NCI-H510A (cell line): ENCODE results near the gene GDF15.
"Not testable (repeated sequence)": the region's sequence is repeated elsewhere in the genome, so short reads cannot be mapped to it uniquely, and the experiment has no call there.

Source experiments
- DNase-seq: peaks from one replicate; lab custom pipeline; 2025; lab: John Stamatoyannopoulos, UW

The GDF15 gene, protein sequence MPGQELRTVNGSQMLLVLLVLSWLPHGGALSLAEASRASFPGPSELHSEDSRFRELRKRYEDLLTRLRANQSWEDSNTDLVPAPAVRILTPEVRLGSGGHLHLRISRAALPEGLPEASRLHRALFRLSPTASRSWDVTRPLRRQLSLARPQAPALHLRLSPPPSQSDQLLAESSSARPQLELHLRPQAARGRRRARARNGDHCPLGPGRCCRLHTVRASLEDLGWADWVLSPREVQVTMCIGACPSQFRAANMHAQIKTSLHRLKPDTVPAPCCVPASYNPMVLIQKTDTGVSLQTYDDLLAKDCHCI

DNA sequence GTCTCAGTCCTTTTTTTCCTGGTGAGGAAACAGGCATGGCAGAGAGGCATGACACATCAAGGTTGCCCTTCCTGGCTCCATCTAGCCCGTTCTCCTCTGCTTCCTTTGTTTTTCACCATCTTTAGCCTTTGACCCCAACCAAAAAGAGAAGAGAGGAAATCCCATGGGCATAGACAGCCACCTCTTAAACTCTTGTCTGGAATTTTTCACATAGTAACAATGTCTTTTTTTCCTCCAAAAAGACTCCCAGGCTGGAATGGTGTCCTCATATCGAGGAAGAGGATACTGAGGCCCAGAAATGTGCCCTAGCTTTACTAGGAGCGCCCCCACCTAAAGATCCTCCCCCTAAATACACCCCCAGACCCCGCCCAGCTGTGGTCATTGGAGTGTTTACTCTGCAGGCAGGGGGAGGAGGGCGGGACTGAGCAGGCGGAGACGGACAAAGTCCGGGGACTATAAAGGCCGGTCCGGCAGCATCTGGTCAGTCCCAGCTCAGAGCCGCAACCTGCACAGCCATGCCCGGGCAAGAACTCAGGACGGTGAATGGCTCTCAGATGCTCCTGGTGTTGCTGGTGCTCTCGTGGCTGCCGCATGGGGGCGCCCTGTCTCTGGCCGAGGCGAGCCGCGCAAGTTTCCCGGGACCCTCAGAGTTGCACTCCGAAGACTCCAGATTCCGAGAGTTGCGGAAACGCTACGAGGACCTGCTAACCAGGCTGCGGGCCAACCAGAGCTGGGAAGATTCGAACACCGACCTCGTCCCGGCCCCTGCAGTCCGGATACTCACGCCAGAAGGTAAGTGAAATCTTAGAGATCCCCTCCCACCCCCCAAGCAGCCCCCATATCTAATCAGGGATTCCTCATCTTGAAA lies at the start of gene GDF15:
GDF15 (plus strand) TSS at position 484 of the 868 bp plus-strand sequence; CDS start at position 516, 32 bp downstream.
- no peak for DNase-seq

DNA sequence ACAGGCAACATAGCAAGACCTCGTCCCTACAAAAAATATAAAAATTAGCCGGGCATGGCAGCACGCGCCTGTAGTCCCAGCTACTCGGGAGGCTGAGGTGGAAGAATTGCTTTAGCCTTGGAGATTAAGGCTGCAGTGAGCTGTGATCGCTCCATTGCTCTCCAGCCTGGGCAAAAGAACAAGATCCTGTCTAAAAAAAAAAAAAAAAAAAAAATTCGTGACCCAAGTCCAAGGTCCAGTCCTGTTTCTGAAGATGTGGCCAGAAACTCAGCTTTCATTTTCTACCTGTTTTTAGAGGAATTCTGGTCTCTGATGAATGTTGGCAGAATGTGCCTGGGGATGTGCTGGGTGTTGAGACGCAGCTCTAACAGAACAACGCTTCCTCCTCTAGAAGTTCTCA lies 47.4 kb upstream of the GDF15 start:
- no peak for DNase-seq

DNA sequence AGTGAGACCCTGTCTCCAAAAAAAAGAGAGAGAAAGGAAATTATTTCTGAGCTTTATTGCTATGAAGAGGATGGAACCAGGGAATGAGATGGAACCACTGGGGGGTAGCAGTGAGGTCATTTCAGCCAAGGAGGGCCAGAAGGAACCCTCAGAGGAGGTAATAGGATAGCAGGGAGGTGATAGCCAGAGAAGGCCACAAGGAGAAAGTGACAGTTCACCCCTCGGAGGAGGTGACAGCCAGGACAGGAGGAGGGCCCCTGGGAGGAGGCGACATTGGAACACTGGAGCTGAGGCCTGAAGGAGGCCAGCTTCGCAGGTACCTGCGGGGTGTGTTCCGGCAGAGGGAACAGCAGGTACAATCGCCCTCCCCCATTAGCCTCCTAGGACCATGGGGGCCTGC lies 46.2 kb upstream of the GDF15 start:
- DNase-seq: no peak

DNA sequence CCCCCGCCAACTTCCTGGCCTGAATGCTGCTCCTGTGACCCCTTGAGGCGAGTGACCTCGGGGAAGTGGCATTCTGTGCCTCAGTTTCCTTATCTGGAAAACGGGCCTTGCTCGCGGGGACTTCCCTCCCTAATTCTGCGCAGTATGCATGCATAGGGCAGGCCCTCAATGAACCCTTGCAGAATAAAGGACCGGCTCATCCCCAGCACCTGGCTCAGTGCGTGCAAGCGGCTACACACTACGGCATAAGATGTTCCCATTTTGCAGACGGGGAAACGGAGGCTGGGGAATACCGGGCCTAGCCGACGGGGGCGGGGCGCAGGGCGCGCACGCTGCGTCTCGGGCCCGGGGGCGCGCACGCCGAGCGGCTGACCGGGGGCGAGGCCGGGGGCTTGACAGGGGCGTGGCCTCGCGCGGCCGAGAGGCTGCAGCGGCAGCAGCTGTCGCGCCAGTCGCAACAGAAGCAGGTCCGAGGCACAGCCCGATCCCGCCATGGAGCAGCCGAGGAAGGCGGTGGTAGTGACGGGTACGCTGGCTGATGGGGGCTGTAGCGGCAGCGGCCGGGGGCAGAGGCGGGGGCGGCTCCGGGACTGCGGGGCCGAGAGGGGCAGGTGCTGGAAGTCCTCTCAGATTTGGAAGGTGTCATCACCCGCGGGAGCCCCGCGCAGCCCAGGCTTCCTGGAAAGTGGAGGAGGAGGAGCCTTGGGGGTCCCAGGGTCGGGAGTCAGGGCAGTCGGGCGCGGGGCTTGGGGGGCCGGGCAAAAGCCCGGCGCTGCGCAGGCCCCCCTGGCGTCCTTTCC lies 45.6 kb upstream of the GDF15 start, which contains the start of gene PGPEP1:
PGPEP1 (plus strand) TSS at position 409 of the 800 bp plus-strand sequence; CDS start at position 493, 84 bp downstream.
- DNase-seq: peak; percentile 66

DNA sequence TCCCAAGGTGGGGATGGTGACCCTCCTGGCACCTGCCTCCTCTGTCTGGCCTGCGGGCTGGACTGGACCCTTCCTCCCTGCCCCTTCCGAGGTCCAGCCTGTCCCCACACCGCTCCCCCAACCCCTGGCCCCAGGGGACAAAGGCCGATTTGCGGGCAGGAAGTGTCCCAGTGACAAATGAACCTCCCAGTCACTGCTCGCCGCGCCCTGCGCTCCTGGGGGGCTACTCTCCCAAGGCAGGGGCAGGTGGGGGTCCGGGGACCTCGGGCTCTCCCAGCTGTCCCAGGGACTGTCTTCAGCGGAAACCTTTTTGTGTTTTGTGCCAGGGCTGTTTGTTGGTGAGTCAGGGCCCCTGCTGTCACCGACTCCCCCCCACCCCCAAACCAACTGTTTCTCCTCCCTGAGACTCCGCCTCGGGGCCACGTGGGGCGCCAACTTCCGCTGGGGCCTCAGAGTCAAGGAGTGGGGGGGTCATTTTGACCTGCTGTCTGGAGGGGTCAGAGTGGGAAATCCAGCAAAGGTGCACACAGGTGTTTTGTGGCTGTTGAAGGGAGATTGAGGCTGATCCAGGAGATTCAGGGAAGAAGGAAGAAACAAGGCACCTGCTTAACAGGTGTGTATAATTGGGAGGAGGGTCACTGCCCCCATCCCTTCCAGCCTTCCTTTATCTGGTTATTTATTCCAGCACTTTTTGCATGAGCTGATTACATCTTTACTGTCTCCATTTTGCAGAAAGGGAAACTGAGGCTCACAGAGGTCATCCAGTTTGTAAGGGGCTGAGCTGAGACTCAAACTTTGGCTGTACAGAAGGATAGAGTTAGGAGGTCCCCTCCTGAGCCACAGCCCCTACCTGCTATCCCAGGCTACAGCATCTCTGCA lies 44.7 kb upstream of the GDF15 start:
- no peak for DNase-seq

DNA sequence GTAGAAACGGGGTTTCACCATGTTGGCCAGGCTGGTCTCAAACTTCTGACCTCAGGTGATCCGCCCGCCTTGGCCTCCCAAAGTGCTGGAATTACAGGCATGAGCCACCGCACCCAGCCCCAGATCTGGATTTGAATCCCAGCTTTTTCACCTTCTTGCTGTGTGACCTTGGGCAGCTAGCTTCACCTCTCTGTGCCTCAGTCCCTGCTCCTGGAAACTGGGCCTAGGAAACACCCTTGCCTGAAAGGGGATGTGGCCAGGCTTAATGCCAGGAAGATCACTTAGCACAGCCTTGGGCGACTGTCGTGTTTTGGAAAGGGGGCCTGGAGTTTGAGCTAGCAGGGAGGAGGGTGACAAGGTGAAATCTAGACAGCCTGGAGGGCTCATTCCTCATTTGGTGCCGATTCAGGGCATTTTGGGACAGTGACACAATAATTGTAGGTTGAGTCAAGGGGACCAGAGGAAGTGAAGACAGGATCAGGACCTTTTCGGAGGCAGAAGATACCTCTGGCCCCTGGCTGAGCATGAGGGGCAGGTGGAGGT lies 43.8 kb upstream of the GDF15 start:
- no peak for DNase-seq

DNA sequence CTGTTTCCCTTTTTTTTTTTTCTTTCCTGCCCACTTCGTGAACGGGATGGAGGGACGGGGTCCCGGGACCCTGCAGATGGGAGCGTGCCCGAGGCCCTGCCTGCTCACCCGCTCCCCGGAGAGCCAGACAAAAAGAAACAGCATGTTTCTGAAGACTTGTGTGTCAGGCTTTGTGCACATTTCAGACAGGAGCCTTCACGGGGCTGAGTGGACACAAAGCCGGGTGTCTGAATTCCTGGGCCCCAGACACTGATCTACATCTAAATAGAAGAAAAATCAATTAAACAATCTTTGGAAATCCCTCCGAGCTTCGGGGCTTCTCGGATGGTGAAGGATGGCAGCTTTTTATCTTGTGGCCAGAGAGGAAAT lies 41.4 kb upstream of the GDF15 start:
- DNase-seq: no peak

DNA sequence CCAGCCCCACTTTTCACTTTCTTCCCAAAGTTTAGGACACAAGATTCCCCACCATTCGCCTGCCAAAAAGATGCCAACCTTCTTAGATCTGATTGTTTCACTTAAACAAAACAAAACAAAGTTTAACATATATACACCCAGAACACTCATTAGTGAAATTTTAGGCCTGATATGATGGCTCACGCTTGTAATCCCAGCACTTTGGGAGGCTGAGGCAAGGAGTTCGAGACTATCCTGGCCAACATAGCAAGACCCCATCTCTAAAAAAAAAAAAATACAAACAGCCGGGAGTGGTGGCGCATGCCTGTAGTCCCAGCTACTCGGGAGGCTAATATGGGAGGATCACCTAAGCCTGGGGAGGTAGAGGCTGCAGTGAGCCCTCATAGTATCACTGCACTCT lies 40.7 kb upstream of the GDF15 start:
- no peak for DNase-seq

DNA sequence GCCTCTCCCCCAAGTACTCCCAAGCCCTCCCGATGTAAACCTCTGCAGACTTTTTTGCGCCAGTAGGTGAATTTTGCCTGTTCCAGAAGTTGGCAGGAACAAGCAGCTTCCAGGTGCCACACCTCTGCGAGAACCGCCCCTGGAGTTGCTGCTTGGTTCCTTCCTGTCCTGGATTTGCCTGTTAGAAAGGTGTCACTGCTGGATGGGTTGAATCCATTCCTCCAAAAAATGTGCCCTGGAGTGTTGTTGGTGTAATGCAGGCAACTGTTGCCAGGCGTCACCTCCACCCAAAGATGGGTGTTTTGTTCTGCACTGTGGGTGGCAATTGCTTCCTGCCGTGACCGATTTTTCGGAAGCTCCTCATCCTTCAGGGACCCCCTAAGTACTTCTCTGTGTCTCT lies 39.9 kb upstream of the GDF15 start:
- DNase-seq: no peak

DNA sequence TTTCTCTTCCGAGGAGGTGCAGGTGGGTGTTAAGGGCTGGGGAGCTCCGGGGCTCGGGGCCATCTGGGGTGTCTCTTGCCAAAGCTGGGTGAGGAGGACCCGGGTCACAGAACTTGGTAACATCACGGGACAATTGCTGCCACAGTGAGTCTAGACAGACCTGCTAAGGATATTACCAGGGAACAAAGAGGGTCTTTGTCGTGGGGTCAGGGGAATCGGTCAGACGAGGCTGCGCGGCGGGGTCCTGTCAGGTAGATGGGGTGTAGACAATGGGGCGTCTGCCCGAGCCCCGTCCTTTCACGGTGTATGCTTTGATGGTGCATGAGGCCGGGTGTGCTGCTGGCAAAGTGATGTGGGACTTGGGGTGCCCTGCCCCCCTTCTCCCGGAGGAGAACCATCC lies 37.8 kb upstream of the GDF15 start:
- no peak for DNase-seq

DNA sequence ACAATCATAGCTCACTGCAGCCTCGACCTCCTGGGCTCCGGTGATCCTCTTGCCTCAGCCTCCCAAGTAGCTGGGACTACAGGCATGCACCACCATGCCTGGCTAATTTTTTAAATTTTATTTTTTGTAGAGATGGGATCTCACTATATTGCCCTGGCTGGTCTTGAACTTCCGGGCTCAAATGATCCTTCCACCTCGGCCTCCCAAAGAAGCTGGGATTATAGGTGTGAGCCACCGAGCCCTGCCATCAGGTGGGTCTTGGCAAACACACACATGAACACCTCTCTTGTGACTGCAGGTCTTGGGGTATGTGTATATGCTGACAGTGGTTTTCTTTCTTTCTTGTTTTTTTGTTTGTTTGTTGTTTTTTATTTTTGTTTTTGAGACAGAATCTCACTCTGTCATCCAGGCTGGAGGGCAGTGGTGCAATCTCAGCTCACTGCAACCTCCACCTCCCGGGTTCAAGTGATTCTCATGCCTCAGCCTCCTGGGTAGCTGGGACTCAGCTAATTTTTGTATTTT lies 37.1 kb upstream of the GDF15 start:
- not testable (repeated sequence) for DNase-seq

DNA sequence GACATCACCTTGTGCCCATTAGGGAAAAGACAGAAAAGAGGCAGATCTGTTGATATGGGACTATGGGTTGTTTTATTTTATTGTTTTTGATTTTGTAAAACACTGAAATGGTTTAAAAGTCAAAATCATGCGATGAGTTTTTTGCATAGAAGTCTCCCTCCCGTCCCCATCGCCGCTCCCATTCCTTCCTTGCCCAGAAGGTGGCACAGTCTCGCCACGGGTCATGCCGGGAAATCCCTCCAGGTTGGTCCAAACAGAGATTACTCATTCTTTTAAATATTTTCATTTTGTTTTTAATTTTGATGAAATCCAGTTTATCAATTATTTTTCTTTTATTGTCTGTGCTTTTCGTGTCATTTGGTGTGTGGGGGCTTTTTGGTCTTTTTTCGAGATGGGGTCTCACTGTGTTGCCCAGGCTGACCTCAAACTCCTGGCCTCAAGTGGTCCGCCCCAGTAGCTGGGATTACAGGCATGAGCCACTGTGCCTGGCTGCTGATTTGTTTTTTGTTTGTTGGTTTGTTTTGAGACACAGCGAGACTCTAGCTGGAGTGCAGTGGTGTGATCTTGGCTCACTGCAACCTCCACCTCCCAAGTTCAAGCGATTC lies 36.3 kb upstream of the GDF15 start:
- no peak for DNase-seq

DNA sequence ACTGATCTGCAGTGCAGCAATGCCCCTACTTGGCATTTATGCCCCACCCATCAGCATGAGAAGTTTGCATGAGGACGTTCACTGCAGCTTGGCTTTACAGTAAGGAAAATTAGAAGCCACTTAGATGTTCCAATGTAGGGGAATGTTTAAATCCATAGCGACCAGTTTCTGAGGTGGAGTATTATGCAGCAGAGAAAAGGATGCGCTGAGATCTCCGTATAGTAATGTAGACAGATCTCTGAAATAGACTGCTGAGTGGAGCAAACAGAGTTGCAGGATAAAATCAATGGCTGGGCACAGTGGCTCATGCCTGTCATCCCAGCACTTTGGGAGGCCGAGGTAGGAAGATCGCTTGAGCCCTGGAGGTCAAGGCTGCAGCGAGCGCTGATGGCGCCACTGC lies 35.5 kb upstream of the GDF15 start:
- DNase-seq: no peak

DNA sequence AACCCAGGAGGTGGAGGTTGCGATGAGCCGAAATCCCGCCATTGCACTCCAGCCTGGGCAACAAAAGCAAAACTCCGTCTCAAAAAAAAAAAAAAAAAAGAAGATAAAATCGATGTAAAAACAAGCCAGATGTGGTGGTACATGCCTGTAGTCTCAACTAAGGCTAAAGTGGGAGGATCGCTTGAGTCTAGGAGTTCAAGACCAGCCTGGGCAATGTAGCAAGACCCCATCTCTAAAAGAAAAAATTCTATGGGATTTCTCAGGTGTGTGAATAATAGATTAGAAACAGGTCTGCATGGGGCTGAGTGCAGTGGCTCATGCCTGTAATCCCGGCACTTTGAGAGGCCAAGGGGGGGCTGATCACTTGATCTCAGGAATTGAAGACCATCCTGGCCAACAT lies 34.4 kb upstream of the GDF15 start:
- DNase-seq: no peak

DNA sequence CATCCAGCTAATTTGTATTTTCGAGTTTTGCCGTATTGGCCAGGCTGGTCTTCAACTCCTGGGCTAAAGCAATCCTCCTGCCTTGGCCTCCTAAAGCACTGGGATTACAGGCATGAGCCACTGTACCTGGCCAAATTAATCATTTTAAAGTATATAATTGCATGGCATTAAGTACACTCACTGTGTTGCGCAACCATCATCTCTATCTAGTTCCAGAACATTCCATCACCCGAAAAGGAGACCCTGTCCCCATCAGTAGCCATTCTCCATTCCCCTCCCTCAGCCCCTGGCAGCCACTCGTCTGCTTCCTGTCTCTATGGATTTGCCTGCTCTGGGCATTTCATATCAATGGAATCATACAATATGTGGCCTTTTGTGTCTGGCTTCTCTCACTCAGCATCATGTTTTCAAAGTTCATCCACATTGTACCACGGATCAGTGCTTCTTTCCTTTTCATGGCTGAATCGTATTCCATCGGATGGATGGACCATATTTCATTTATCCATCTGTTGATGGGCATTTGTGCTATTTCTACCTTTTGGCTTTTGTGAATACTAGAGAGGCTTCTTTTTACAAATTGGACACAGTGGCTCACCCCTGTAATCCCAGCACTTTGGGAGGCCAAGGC lies 32.5 kb upstream of the GDF15 start:
- no peak for DNase-seq

DNA sequence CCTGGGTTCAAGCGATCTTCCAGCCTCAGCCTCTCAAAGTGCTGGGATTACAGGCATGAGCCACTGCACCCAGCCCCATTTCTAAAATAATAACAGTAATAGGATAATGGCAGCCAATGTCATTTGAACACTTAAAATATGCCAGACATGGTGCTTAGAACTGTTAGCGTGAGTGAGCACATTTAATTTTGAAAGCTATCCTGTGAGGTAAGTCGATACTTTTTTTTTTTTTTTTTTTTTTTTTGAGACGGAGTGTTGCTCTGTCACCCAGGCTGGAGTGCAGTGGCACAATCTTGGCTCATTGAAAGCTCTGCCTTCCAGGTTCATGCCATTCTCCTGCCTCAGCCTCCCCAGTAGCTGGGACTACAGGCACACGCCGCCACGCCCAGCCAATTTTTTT lies 31.2 kb upstream of the GDF15 start:
- not testable (repeated sequence) for DNase-seq

DNA sequence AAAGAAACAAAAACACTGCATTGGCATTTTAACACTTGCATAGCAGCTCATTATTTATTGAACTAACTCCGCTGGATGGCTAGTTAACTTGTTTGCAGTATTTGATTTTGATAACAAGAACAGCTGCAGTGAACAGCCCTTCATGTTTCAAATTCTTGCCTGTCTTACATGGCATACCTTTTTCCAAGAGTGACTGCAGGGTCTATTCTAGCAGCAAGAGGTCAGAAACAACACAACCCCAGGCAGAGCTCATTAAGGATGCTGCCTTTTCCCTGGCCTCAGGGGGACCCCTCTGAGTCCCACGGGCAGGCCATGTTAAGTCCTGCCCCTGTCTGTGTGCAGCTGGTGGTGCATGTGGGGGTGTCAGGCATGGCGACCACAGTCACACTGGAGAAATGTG lies 28.9 kb upstream of the GDF15 start:
- DNase-seq: no peak

DNA sequence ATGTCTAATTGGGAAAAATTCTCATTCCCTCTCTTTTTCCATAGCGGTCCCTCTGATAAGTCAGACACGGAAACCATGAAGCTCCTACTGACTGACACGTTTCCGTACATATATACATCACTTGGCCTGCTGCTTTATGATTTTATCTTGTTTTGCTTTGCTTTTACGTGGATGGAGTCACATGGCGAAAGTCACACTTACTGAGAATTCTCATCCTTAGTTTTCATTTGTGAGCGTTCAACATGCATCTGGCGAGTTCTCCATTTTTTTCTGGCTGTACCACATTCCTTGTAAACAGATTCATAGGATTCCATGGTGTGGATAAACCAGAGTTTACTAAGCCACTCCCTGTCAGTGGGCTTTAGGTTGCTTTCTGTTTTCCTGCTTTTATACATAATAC lies 24.3 kb upstream of the GDF15 start:
- no peak for DNase-seq

DNA sequence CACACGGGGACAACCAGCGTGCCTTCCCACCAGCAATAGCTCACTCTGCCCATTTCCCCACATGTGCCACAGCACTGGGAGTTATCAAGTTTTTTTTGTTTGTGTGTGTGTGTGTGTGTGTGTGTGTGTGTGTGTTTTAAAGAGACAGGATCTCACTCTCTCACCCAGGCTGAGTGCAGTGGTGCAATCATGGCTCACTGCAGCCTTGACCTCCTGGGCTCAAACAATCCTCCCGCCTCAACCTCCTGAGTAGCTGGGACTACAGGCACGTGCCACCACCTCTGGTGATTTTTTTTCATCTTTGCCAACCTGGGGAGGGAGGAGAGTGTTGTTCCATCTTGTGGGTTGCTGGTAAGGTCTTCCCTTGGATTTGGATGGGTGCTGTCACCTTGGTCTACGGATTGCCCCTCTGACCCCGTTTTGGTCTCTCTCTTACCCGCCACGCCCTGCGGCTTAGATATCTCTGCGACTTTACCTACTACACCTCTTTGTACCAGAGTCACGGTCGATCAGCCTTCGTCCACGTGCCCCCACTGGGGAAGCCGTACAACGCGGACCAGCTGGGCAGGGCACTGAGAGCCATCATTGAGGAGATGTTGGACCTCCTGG lies 22.9 kb upstream of the GDF15 start:
- no peak for DNase-seq

DNA sequence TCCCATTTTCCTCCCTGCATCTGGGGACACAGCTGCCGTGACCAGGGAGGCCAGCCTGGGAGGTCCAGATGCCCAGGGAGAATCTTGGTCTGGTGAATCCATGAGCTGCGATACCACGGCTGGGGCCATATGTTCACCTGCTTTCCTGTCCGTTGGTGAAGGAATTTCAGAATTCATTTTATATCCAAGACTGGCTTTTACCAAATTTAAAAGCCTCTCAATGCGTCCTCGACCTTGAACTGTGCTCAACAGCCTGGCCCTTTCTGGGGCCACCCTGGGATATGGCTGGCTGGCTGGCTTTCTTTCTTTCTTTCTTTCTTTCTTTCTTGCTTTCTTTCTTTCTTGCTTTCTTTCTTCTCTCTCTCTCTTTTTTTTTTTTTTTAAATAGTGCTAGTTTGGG lies 22.2 kb upstream of the GDF15 start:
- DNase-seq: no peak
